Measurements from ENCODE around the gene EDAR. TPM values are rescaled to one million over a fixed set of nuclear protein-coding genes. Genes with fewer than 3 reads are reported as not detected.

Gene EDAR
- total RNA-seq, 2 donors from 2014 or later = not detected

DNA sequence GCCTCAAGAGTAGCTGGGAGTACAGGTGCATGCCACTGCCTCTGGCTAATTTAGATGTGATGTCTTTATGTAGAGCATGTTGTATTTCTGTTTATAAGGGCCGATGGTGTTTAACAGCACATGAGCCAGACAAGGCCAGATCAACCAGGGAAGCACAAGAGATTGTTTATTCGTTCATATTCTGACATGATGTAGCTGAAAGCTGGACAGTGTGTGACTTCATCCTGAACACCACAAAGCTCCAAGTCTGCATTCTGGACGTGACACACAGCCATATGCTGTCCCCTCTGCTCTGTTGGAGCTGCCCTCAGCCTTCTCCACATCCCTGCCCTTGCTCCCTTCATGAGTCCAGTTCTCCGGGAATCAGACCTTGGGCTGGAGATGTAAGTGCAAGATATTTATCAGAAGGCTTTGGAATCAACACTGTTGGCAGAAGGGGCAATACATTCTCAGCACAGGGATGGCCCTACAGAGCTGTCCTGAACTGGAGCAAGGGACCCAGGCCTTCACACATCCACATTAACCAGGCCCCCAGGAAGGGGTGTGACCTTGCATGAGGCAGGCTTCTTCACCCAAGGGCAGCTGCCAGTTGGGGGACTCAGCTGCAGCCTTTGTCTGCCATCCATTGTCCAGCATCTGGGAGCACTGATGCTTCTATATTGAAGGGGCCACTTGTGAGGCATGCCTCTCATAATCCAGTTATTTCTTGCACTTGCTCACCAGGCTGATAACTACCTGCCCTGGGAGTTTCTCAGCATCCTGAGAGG lies 38.5 kb downstream of the EDAR start:
- no peak overlapping the region for H3K27ac ChIP-seq (ENCODE audit: low read depth, low read length)
- no peaks in the 10 kb centered on the region for H3K36me3 ChIP-seq (ENCODE audit: control insufficient read depth, insufficient read depth, low read length)
- no peaks in the 10 kb centered on the region for H3K4me1 Mint-ChIP-seq
- no peak overlapping the region for H3K27ac Mint-ChIP-seq
- WGBS, 2 experiments (ENCODE audit: insufficient coverage in 1 of 2, insufficient read length in 1 of 2) = 78 to 89% methylated on average over 3 to 4 of the region's 4 CpGs
- DNase-seq = no peak
- no peaks in the 10 kb centered on the region for H3K36me3 Mint-ChIP-seq (ENCODE audit: low read depth)
- no peak overlapping the region for H3K4me3 ChIP-seq (ENCODE audit: low read length)
- no peak overlapping the region for H3K4me3 Mint-ChIP-seq
- H3K27me3 ChIP-seq (ENCODE audit: control insufficient read depth, insufficient read depth, low read length, poor library complexity, severe bottlenecking) = peaks cover 9% of the 10 kb centered on the region
- no peak overlapping the region for H3K9ac ChIP-seq (ENCODE audit: extremely low read depth, low read length, poor library complexity, severe bottlenecking)
- TF ChIP-seq, protein P1, sequence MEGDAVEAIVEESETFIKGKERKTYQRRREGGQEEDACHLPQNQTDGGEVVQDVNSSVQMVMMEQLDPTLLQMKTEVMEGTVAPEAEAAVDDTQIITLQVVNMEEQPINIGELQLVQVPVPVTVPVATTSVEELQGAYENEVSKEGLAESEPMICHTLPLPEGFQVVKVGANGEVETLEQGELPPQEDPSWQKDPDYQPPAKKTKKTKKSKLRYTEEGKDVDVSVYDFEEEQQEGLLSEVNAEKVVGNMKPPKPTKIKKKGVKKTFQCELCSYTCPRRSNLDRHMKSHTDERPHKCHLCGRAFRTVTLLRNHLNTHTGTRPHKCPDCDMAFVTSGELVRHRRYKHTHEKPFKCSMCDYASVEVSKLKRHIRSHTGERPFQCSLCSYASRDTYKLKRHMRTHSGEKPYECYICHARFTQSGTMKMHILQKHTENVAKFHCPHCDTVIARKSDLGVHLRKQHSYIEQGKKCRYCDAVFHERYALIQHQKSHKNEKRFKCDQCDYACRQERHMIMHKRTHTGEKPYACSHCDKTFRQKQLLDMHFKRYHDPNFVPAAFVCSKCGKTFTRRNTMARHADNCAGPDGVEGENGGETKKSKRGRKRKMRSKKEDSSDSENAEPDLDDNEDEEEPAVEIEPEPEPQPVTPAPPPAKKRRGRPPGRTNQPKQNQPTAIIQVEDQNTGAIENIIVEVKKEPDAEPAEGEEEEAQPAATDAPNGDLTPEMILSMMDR (conservative IDR thresholded peaks at IDR 0.05) = no peak
- H3K27me3 Mint-ChIP-seq (ENCODE audit: insufficient read depth) = peaks cover 13% of the 10 kb centered on the region
- no peaks in the 10 kb centered on the region for H3K4me1 ChIP-seq (ENCODE audit: control insufficient read depth, insufficient read depth, low read length)
- H3K9me3 ChIP-seq (ENCODE audit: control insufficient read depth, low read length) = peaks cover 31% of the 10 kb centered on the region
- H3K9me3 Mint-ChIP-seq = peaks cover 31% of the 10 kb centered on the region

DNA sequence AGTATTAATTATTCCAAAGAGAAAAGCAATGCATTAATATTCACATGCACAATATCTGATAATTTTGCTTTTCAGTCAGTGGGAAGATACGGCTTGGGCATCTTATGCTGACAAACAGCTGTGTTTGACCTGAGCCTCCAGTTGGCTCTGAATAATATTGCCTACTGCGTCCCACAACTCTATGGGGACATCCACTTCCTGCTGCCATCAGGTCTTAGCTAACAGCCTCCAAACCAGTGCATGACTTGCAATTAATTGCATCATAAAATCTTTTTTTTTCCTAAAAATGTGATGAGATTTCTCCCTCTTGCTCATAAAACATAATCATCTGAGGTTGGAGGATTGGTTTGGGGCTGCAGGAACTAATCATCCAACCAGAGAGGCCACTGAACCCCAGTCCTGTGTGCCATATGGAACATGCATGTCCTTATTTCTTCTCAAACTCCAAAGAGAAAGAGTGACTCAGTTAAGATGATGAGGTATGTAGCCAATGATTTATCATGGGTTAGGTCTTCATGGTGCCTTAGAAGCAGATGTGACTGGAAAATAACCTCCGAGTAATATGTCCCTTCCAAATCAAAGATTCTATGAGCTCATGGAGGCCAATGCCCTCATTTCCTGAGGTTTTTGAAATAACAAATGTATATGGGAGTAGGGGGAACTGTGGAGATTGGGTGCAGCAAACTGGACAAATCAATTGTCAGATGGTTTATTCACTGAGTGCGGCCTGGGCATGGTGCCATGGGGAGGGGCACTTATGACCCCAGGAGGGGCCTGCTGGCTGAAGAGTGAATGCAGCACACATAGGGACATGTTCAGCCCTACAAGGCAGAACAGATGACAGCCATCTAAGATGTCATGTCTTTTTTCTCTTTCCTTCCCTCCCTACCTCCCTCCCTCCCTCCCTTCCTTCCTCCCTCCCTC lies 39.4 kb downstream of the EDAR start:
- Histone ChIP-seq H3K4me3 (ENCODE audit: low read length) (no peak overlapping the region), H3K9ac (ENCODE audit: extremely low read depth, low read length, poor library complexity, severe bottlenecking) (no peak overlapping the region), H3K36me3 (ENCODE audit: control insufficient read depth, insufficient read depth, low read length) (no peaks in the 10 kb centered on the region), H3K4me1 (ENCODE audit: control insufficient read depth, insufficient read depth, low read length) (no peaks in the 10 kb centered on the region), H3K27me3 (ENCODE audit: control insufficient read depth, insufficient read depth, low read length, poor library complexity, severe bottlenecking) (peaks cover 9% of the 10 kb centered on the region), H3K27ac (ENCODE audit: low read depth, low read length) (no peak overlapping the region), H3K9me3 (ENCODE audit: control insufficient read depth, low read length) (peaks cover 32% of the 10 kb centered on the region)
- no peak overlapping the region for H3K4me3 Mint-ChIP-seq
- H3K9me3 Mint-ChIP-seq = peaks cover 35% of the 10 kb centered on the region
- 92 to 95% methylated on average over 4 of the region's 4 CpGs for WGBS, 2 experiments (ENCODE audit: insufficient coverage in 1 of 2, insufficient read length in 1 of 2)
- H3K36me3 Mint-ChIP-seq (ENCODE audit: low read depth) = no peaks in the 10 kb centered on the region
- H3K27me3 Mint-ChIP-seq (ENCODE audit: insufficient read depth) = peaks cover 13% of the 10 kb centered on the region
- TF ChIP-seq, protein P1 (conservative IDR thresholded peaks at IDR 0.05) = no peak
- no peak for DNase-seq
- no peaks in the 10 kb centered on the region for H3K4me1 Mint-ChIP-seq
- no peak overlapping the region for H3K27ac Mint-ChIP-seq

DNA sequence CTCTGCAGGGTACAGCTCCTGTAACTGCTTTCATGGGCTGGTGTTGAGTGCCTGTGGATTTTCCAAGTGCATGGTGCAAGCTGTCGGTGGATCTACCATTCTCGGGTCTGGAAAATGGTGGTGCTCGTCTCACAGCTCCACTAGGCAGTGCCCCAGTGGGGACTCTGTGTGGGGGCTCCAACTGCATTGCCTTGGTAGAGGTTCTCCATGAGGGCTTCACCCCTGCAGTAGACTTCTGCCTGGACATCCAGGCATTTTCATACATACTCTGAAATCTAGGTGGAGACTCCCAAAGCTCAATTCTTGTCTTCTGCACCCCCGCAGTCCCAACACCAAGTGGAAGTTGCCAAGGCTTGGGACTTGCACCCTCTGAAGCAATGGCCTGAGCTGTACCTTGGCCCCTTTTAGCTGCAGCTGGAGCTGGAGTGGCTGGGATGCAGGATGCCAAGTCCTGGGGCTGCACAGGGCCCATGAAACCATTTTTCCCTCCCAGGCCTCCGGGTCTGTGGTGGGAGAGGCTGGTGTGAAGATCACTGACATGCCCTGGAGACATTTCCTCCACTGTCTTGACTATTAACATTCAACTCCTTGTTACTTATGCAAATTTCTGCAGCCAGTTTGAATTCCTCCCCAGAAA lies 41.6 kb downstream of the EDAR start:
- no peak for DNase-seq
- Histone ChIP-seq H3K9me3 (ENCODE audit: control insufficient read depth, low read length) (peaks cover 32% of the 10 kb centered on the region), H3K9ac (ENCODE audit: extremely low read depth, low read length, poor library complexity, severe bottlenecking) (no peak overlapping the region), H3K4me1 (ENCODE audit: control insufficient read depth, insufficient read depth, low read length) (no peaks in the 10 kb centered on the region), H3K27ac (ENCODE audit: low read depth, low read length) (no peak overlapping the region), H3K27me3 (ENCODE audit: control insufficient read depth, insufficient read depth, low read length, poor library complexity, severe bottlenecking) (no peaks in the 10 kb centered on the region), H3K4me3 (ENCODE audit: low read length) (no peak overlapping the region), H3K36me3 (ENCODE audit: control insufficient read depth, insufficient read depth, low read length) (no peaks in the 10 kb centered on the region)
- TF ChIP-seq, protein P1 (conservative IDR thresholded peaks at IDR 0.05) = no peak
- Mint-ChIP-seq H3K36me3 (ENCODE audit: low read depth) (no peaks in the 10 kb centered on the region), H3K4me1 (no peaks in the 10 kb centered on the region), H3K4me3 (no peak overlapping the region), H3K9me3 (peaks cover 35% of the 10 kb centered on the region), H3K27me3 (ENCODE audit: insufficient read depth) (peaks cover 7% of the 10 kb centered on the region), H3K27ac (no peak overlapping the region)
- WGBS, 2 experiments (ENCODE audit: insufficient coverage in 1 of 2, insufficient read length in 1 of 2) = 69 to 85% methylated on average over 3 to 5 of the region's 5 CpGs
